ENCODE measurements around the gene SLC12A6.

Gene SLC12A6

GRCh38 chr15:34182942-34183341, 154.6 kb downstream of the SLC12A6 start:
- no peak for DNase-seq

Data from NCI-H1105 (cell line).